Measurements from ENCODE around the gene VCAN. TPM values are rescaled to one million over a fixed set of nuclear protein-coding genes. Genes with fewer than 3 reads are reported as not detected.

The VCAN gene
- polyA plus RNA-seq, 1 experiment: 38.0 TPM

- CTCF ChIA-PET: interaction anchor here (0.7 kb wide), 1 partner anchor 1217 kb away, joined by 6 read pairs; no protein-coding TSS in a partner anchor
- POLR2A ChIA-PET: no interaction called here
Measured at GRCh38 chr5:83583859-83584258, 112.3 kb downstream of the VCAN start.

GRCh38 chr5:83586874-83587776 lies 115.6 kb downstream of the VCAN start:
- TF ChIP-seq CTCF (IDR thresholded peaks at IDR 0.05; ENCODE audit: insufficient read depth, low read depth, low read length): no peak
- ChIA-PET CTCF (no interaction called here), POLR2A (no interaction called here)
- H3K27me3 ChIP-seq (ENCODE audit: control insufficient read depth, insufficient read depth, low read length): no peaks in the 10 kb centered on the region
- no peak overlapping the region for H3K4me3 ChIP-seq (ENCODE audit: low read depth, low read length)
- no peak for DNase-seq (ENCODE audit: low read depth)
- H3K36me3 ChIP-seq (ENCODE audit: control insufficient read depth, insufficient read depth, low read length): no peaks in the 10 kb centered on the region

More at GRCh38 chr5:83583859-83584258, 112.3 kb downstream of the VCAN start:
- H3K36me3 ChIP-seq (ENCODE audit: control insufficient read depth, insufficient read depth, low read length): no peaks in the 10 kb centered on the region
- no peak overlapping the region for H3K4me3 ChIP-seq (ENCODE audit: low read depth, low read length)
- TF ChIP-seq CTCF (IDR thresholded peaks at IDR 0.05; ENCODE audit: insufficient read depth, low read depth, low read length): no peak
- no peaks in the 10 kb centered on the region for H3K27me3 ChIP-seq (ENCODE audit: control insufficient read depth, insufficient read depth, low read length)
- peak; percentile 20 for DNase-seq (ENCODE audit: low read depth)

GRCh38 chr5:83589786-83590185 lies 118.2 kb downstream of the VCAN start:
- no peak for DNase-seq (ENCODE audit: low read depth)
- CTCF ChIA-PET: no interaction called here
- POLR2A ChIA-PET: no interaction called here
- TF ChIP-seq CTCF (IDR thresholded peaks at IDR 0.05; ENCODE audit: insufficient read depth, low read depth, low read length): no peak
- H3K27me3 ChIP-seq (ENCODE audit: control insufficient read depth, insufficient read depth, low read length): no peaks in the 10 kb centered on the region
- H3K4me3 ChIP-seq (ENCODE audit: low read depth, low read length): no peak overlapping the region
- H3K36me3 ChIP-seq (ENCODE audit: control insufficient read depth, insufficient read depth, low read length): no peaks in the 10 kb centered on the region

GRCh38 chr5:83590966-83591365 lies 119.4 kb downstream of the VCAN start:
- DNase-seq (ENCODE audit: low read depth): no peak
- Histone ChIP-seq H3K27me3 (ENCODE audit: control insufficient read depth, insufficient read depth, low read length) (no peaks in the 10 kb centered on the region), H3K4me3 (ENCODE audit: low read depth, low read length) (no peak overlapping the region), H3K36me3 (ENCODE audit: control insufficient read depth, insufficient read depth, low read length) (no peaks in the 10 kb centered on the region)
- ChIA-PET POLR2A (no interaction called here), CTCF (no interaction called here)
- TF ChIP-seq CTCF (IDR thresholded peaks at IDR 0.05; ENCODE audit: insufficient read depth, low read depth, low read length): no peak

- Histone ChIP-seq H3K36me3 (ENCODE audit: control insufficient read depth, insufficient read depth, low read length) (no peaks in the 10 kb centered on the region), H3K4me3 (ENCODE audit: low read depth, low read length) (no peak overlapping the region), H3K27me3 (ENCODE audit: control insufficient read depth, insufficient read depth, low read length) (no peaks in the 10 kb centered on the region; the same call in 1 of the 2 replicates)
- DNase-seq (ENCODE audit: low read depth): no peak
- POLR2A ChIA-PET: no interaction called here
- CTCF ChIA-PET: interaction anchor here (1.2 kb wide), 1 partner anchor 13 kb away, joined by 3 read pairs; no protein-coding TSS in a partner anchor
- peak; percentile 30; the same call in 1 of the 2 replicates for TF ChIP-seq CTCF (IDR thresholded peaks at IDR 0.05; ENCODE audit: insufficient read depth, low read depth, low read length)
Measured at GRCh38 chr5:83595217-83595616, 123.7 kb downstream of the VCAN start.
